RWPE1 (cell line): ENCODE data around the gene RGS6.

Source experiments
- CTCF ChIA-PET: fragments of 350-600 bp; sonication (Branson Sonifier 250); formaldehyde crosslinking; extraction: SDS; loops from one replicate; lab custom pipeline; 2021; lab: Yijun Ruan, JAX
- POLR2A ChIA-PET: fragments of 400-600 bp; formaldehyde crosslinking; extraction: SDS; loops from one replicate; lab custom pipeline; 2020; ENCODE audit warnings: antibody characterized with exemption; ENCODE audit not compliant: low non-redundant PET; lab: Yijun Ruan, JAX
- DNase-seq: peaks from one replicate; pipeline ENCODE4 v3.0.0; 2012; ENCODE audit warnings: low spot score
- H3K27ac ChIP-seq: fragments of 450-650 bp; 2 replicates; pipeline ENCODE4 v1.5.1; 2017
- TF ChIP-seq, protein P1 (sequence below): fragments of 450-650 bp; conservative IDR thresholded peaks from 2 replicates; pipeline ENCODE4 v1.5.1; 2017; ENCODE audit warnings: low read depth, mild to moderate bottlenecking

RGS6 gene

GRCh38 chr14:72510566-72510965, 578.3 kb downstream of the RGS6 start:
- TF ChIP-seq, protein P1, sequence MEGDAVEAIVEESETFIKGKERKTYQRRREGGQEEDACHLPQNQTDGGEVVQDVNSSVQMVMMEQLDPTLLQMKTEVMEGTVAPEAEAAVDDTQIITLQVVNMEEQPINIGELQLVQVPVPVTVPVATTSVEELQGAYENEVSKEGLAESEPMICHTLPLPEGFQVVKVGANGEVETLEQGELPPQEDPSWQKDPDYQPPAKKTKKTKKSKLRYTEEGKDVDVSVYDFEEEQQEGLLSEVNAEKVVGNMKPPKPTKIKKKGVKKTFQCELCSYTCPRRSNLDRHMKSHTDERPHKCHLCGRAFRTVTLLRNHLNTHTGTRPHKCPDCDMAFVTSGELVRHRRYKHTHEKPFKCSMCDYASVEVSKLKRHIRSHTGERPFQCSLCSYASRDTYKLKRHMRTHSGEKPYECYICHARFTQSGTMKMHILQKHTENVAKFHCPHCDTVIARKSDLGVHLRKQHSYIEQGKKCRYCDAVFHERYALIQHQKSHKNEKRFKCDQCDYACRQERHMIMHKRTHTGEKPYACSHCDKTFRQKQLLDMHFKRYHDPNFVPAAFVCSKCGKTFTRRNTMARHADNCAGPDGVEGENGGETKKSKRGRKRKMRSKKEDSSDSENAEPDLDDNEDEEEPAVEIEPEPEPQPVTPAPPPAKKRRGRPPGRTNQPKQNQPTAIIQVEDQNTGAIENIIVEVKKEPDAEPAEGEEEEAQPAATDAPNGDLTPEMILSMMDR, result no peak

DNA sequence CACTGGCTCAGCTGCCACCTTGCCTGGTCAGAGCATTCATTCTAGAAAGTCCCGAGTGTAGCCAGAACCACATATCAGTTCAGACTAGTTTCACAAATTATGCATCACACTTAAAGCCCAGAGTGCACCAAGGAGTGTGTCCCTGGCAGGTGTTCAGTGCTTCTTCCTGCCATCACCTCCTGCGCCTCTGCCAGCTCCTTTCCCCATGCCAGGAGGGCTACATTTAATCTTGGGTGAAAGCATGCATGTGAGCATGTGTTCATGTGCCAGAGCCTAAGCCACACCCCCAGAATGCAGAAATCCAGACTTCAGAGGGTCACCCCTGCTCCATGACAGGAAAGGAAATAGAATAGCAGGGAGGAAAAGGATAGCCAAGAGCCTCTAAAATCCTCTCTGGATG, 580.1 kb downstream of the RGS6 start:
- DNase-seq, result no peak
- POLR2A ChIA-PET, result no interaction called here
- no peak overlapping the region for H3K27ac ChIP-seq

More at GRCh38 chr14:72510566-72510965, 578.3 kb downstream of the RGS6 start:
- no peak overlapping the region for H3K27ac ChIP-seq
- CTCF ChIA-PET, result interaction anchor here (0.7 kb wide), 1 partner anchor 281 kb away, joined by 3 read pairs; no protein-coding TSS in a partner anchor
- POLR2A ChIA-PET, result no interaction called here
- no peak for DNase-seq

DNA sequence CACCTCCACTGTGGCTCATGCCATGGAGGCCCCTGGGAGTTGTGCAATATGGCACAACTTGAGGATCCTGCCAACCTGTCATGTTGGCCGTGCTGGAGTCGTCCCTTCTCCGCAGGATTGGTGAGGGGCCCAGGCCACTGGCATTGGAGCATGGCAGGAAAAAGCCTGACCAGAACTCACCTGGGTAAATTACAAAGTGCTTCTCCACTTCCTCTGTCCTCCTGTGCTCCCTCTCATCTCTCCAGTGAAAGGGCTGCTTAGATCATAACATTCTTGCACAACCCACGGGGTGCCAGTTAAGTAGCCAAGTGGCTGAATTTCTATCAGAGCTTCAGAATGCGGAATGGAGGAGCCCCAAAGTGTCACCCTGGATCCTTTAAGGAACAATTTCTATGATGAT, 580.7 kb downstream of the RGS6 start:
- ChIA-PET POLR2A (no interaction called here), CTCF (interaction anchor here (0.8 to 6.5 kb wide), 4 partner anchors 17 to 436 kb away, joined by 3 to 100 read pairs (median 14); no protein-coding TSS in a partner anchor)
- no peak for DNase-seq
- TF ChIP-seq, protein P1, result no peak
- no peak overlapping the region for H3K27ac ChIP-seq

More for the DNA sequence above, 580.1 kb downstream of the RGS6 start:
- CTCF ChIA-PET, result interaction anchor here (0.6 to 6.5 kb wide), 3 partner anchors 393 to 519 kb away, joined by 3 to 100 read pairs (median 25); no protein-coding TSS in a partner anchor
- TF ChIP-seq, protein P1, result no peak

GRCh38 chr14:72513346-72513745, 581.1 kb downstream of the RGS6 start:
- TF ChIP-seq, protein P1, result no peak
- H3K27ac ChIP-seq, result no peak overlapping the region
- CTCF ChIA-PET, result interaction anchor here (0.5 to 6.5 kb wide), 23 partner anchors 8 to 958 kb away, joined by 3 to 100 read pairs (median 3); no protein-coding TSS in a partner anchor
- POLR2A ChIA-PET, result no interaction called here
- DNase-seq, result no peak

GRCh38 chr14:72513965-72514659, 581.9 kb downstream of the RGS6 start:
- no peak overlapping the region for H3K27ac ChIP-seq
- POLR2A ChIA-PET, result no interaction called here
- TF ChIP-seq, protein P1, result peak; percentile 74
- CTCF ChIA-PET, result interaction anchor here (0.5 to 6.5 kb wide), 37 partner anchors 9 to 1977 kb away, joined by 3 to 100 read pairs (median 3); partner anchors contain the start of genes DCAF4 and DPF3
- DNase-seq, result peak; percentile 40

GRCh38 chr14:72514660-72515025, 582.4 kb downstream of the RGS6 start:
- TF ChIP-seq, protein P1, result no peak
- ChIA-PET POLR2A (no interaction called here), CTCF (interaction anchor here (0.5 to 6.5 kb wide), 29 partner anchors 9 to 1978 kb away, joined by 3 to 100 read pairs (median 3); partner anchors contain the start of genes DCAF4 and DPF3)
- DNase-seq, result no peak
- H3K27ac ChIP-seq, result no peak overlapping the region
